HG02642 (cell line): ENCODE results near the gene DPH6.

ENCODE experiments used
- ATAC-seq: cut with Tn5 transposase; IDR thresholded peaks from one replicate; pipeline ENCODE4 v1.9.1; 2021; ENCODE audit warnings: mild to moderate bottlenecking; ENCODE audit not compliant: unreplicated experiment, poor library complexity

DPH6 gene

GRCh38 chr15:35490511-35490910 is 55.5 kb downstream of the DPH6 start:
- no peak for ATAC-seq

GRCh38 chr15:35487417-35487816 is 58.5 kb downstream of the DPH6 start:
- no peak for ATAC-seq

GRCh38 chr15:35486296-35486695 is 59.7 kb downstream of the DPH6 start:
- ATAC-seq = no peak

- no peak for ATAC-seq
Measured at GRCh38 chr15:35485411-35485810, 60.6 kb downstream of the DPH6 start.

GRCh38 chr15:35484231-35484945 is 61.6 kb downstream of the DPH6 start:
- no peak for ATAC-seq

GRCh38 chr15:35481992-35482391 is 64.0 kb downstream of the DPH6 start:
- ATAC-seq = no peak

- ATAC-seq = no peak
Measured at GRCh38 chr15:35481064-35481463, 64.9 kb downstream of the DPH6 start.

GRCh38 chr15:35479423-35479822 is 66.5 kb downstream of the DPH6 start:
- ATAC-seq = no peak

- no peak for ATAC-seq
Measured at GRCh38 chr15:35477312-35478262, 68.4 kb downstream of the DPH6 start.

- ATAC-seq = no peak
Measured at GRCh38 chr15:35471024-35471423, 74.9 kb downstream of the DPH6 start.

- no peak for ATAC-seq
Measured at GRCh38 chr15:35470441-35470840, 75.5 kb downstream of the DPH6 start.

- no peak for ATAC-seq
Measured at GRCh38 chr15:35466476-35466875, 79.5 kb downstream of the DPH6 start.

GRCh38 chr15:35465783-35466182 is 80.2 kb downstream of the DPH6 start:
- no peak for ATAC-seq

- ATAC-seq = no peak
Measured at GRCh38 chr15:35460616-35461015, 85.3 kb downstream of the DPH6 start.

- no peak for ATAC-seq
Measured at GRCh38 chr15:35458176-35458856, 87.6 kb downstream of the DPH6 start.

GRCh38 chr15:35455201-35455600 is 90.8 kb downstream of the DPH6 start:
- no peak for ATAC-seq

GRCh38 chr15:35450492-35450891 is 95.5 kb downstream of the DPH6 start:
- no peak for ATAC-seq

- no peak for ATAC-seq
Measured at GRCh38 chr15:35448294-35448693, 97.7 kb downstream of the DPH6 start.

GRCh38 chr15:35445891-35446290 is 100.1 kb downstream of the DPH6 start:
- no peak for ATAC-seq

GRCh38 chr15:35444557-35445204 is 101.3 kb downstream of the DPH6 start:
- no peak for ATAC-seq
